Glutamatergic neuron (in vitro differentiated cells): ENCODE results near the gene TRIM24. TPM values are rescaled to one million over a fixed set of nuclear protein-coding genes. Genes with fewer than 3 reads are reported as not detected.
"Not testable (repeated sequence)": the region's sequence is repeated elsewhere in the genome, so short reads cannot be mapped to it uniquely, and the experiment has no call there.

Experiments used
- DNase-seq: peaks from one replicate; pipeline ENCODE4 v3.0.0; 2022
- H3K27ac Mint-ChIP-seq: one replicate; pipeline ENCODE4 v1.8.0; 2020; ENCODE audit warnings: mild to moderate bottlenecking, mixed read lengths, inconsistent platforms; ENCODE audit not compliant: unreplicated experiment
- H3K27me3 Mint-ChIP-seq: one replicate; pipeline ENCODE4 v1.8.0; 2020; ENCODE audit warnings: mild to moderate bottlenecking, moderate library complexity, mixed read lengths, inconsistent platforms; ENCODE audit not compliant: unreplicated experiment
- H3K36me3 Mint-ChIP-seq: one replicate; pipeline ENCODE4 v1.8.0; 2020; ENCODE audit warnings: mild to moderate bottlenecking, mixed read lengths, inconsistent platforms; ENCODE audit not compliant: unreplicated experiment
- H3K4me1 Mint-ChIP-seq: one replicate; pipeline ENCODE4 v1.8.0; 2020; ENCODE audit warnings: mild to moderate bottlenecking, low read depth, mixed read lengths, inconsistent platforms; ENCODE audit not compliant: unreplicated experiment
- H3K4me3 Mint-ChIP-seq: one replicate; pipeline ENCODE4 v1.8.0; 2020; ENCODE audit warnings: mild to moderate bottlenecking, mixed read lengths, inconsistent platforms; ENCODE audit not compliant: unreplicated experiment
- H3K9me3 Mint-ChIP-seq: one replicate; pipeline ENCODE4 v1.8.0; 2020; ENCODE audit warnings: mild to moderate bottlenecking, moderate library complexity, mixed read lengths, inconsistent platforms; ENCODE audit not compliant: unreplicated experiment
- long read RNA-seq: library from polyadenylated mRNA; unstranded; transcript quantifications from one replicate; pipeline ENCODE4 v2.0.0, GENCODE V29; 2020; ENCODE audit not compliant: unreplicated experiment
- total RNA-seq: library from RNA; stranded (reverse); fragmentation: NEBNext Ultra II Directional; extraction: Animal tissue kit (Norgen Biotek cat#: 25700); gene quantifications from one replicate; pipeline ENCODE4 v1.2.1, GENCODE V29; 2021; ENCODE audit not compliant: unreplicated experiment
- TF ChIP-seq, protein P1 (sequence below): fragments of 200-600 bp; sonication (generic); IDR thresholded peaks from one replicate; pipeline ENCODE4 v1.5.0; 2021; ENCODE audit not compliant: partially characterized antibody, unreplicated experiment

Gene TRIM24
- 85.6 TPM for total RNA-seq
- long read RNA-seq, partial matches to known transcripts: 5 of 7 reads
- long read RNA-seq, other reads (novel, unspliced or antisense): 2 of 7 reads

DNA sequence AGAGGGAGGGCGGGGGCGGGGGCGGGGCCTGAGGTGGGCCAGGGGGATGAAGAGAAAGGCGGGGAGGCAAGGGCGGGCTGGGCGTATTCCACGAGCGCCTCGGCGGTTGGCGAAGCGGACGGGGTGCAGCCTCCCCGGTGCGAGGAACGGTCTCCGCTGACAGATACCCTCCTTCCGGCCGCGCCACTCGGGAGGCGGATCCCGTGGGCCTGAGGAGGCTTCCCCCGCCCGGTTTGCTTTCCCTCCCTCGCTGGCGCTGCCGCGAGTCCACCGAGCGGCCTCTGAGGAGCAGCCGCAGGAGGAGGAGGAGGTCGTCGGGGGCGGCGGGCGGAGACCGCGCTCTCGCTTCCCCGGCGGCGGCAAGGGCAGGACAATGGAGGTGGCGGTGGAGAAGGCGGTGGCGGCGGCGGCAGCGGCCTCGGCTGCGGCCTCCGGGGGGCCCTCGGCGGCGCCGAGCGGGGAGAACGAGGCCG is at the start of gene TRIM24:
Gene TRIM24 (plus strand): TSS at position 84 of the 473 bp plus-strand sequence. CDS start 290 bp downstream, at position 374.
- DNase-seq: no peak
- H3K9me3 Mint-ChIP-seq: peaks cover 15% of the 10 kb centered on the region
- TF ChIP-seq, protein P1, sequence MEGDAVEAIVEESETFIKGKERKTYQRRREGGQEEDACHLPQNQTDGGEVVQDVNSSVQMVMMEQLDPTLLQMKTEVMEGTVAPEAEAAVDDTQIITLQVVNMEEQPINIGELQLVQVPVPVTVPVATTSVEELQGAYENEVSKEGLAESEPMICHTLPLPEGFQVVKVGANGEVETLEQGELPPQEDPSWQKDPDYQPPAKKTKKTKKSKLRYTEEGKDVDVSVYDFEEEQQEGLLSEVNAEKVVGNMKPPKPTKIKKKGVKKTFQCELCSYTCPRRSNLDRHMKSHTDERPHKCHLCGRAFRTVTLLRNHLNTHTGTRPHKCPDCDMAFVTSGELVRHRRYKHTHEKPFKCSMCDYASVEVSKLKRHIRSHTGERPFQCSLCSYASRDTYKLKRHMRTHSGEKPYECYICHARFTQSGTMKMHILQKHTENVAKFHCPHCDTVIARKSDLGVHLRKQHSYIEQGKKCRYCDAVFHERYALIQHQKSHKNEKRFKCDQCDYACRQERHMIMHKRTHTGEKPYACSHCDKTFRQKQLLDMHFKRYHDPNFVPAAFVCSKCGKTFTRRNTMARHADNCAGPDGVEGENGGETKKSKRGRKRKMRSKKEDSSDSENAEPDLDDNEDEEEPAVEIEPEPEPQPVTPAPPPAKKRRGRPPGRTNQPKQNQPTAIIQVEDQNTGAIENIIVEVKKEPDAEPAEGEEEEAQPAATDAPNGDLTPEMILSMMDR: no peak
- H3K27ac Mint-ChIP-seq: peak within 1 kb of the TSS; percentile 100
- H3K27me3 Mint-ChIP-seq: peaks cover 15% of the 10 kb centered on the region
- H3K4me3 Mint-ChIP-seq: peak within 1 kb of the TSS; percentile 100
- H3K4me1 Mint-ChIP-seq: peaks cover 14% of the 10 kb centered on the region
- no peaks in the 10 kb centered on the region for H3K36me3 Mint-ChIP-seq

DNA sequence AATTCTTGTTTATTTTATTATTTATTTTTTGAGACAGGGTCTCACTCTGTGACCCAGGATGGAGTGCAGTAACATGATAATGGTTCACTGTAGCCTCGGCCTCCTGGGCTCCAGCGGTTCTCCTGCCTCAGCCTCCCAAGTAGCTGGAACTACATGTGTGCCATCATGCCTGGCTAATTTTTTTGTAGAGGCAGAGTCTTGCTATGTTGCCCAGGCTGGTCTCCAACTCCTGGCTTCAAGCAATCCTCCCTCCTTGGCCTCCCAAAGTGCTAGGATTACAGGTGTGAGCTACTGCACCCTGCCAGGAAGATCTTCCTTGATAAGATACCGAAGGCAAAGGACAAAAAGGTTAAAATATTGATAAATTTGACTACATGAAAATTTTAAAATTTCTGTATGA is 48.0 kb upstream of the TRIM24 start:
- not testable (repeated sequence) for DNase-seq, H3K36me3 Mint-ChIP-seq, H3K9me3 Mint-ChIP-seq, H3K4me1 Mint-ChIP-seq, H3K4me3 Mint-ChIP-seq, H3K27me3 Mint-ChIP-seq, H3K27ac Mint-ChIP-seq

DNA sequence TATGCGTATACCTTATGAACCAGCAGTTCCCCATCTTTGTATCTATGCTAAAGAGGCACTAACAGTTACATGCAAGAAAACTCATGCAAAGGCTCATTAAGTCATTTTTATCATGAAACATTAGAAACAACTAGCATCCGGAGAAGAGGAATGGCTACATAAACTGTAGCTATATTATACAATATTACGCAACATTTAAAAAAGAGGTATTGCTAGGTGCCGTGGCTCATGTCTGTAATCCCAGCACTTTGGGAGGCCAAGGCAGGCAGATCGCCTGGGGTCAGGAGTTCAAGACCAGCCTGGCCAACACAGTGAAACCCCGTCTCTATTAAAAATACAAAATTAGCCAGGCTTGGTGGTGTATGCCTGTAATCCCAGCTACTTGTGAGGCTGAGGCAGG is 47.1 kb upstream of the TRIM24 start:
- not testable (repeated sequence) for H3K27me3 Mint-ChIP-seq, H3K4me3 Mint-ChIP-seq, DNase-seq, H3K9me3 Mint-ChIP-seq, H3K27ac Mint-ChIP-seq, H3K4me1 Mint-ChIP-seq, H3K36me3 Mint-ChIP-seq

DNA sequence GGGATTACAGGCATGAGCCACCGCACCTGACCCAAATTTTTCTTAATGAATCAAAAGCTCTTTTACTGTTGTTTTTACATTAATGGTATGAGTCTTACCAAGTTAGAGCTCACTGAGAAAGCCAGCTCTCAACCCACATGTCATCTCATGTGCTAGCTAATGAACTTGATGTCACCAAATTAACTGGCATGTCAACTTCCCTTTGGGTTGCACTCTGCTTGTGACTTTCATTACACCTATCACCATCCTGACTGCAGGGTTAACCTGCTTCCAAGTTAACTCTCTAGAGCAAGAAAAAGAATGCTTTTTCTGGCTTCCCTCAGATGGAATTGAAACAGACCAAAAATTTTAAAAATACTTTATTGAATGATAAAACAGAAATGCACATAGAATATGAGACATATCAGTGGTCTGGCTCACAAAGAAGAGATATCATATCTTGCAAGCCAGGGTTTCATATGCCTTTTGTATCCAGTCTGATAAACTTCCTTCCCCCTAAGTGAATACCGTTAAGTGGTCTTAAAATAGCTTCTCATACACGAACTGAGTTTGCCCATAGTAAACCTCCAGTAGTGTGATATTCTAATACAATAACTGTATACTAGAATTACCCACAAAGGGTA is 42.9 kb upstream of the TRIM24 start:
- Mint-ChIP-seq H3K9me3 (no peaks in the 10 kb centered on the region), H3K36me3 (no peaks in the 10 kb centered on the region), H3K4me3 (no peak overlapping the region), H3K4me1 (no peaks in the 10 kb centered on the region), H3K27me3 (no peaks in the 10 kb centered on the region), H3K27ac (no peak overlapping the region)
- DNase-seq: no peak
- TF ChIP-seq, protein P1: no peak

DNA sequence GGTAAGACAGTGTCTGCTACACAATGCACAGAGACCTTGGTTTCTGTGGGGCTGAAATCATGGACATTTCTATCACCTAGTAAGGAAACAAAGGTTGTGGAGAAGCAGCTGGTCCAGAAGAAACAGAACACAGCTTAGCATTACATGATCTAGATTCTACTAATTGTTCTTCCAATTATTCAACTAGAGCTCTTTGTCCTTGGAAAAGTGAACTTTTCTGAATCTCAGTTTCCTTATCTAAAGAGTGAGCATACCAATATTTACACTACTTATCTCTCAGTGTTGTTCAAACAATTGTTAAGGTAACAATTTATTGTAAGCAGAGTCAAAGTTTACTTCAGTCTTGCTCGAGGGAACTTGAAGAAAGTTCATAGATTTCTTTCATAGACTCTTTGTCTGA is 42.3 kb upstream of the TRIM24 start:
- TF ChIP-seq, protein P1: no peak
- no peaks in the 10 kb centered on the region for H3K9me3 Mint-ChIP-seq
- H3K36me3 Mint-ChIP-seq: no peaks in the 10 kb centered on the region
- no peak overlapping the region for H3K4me3 Mint-ChIP-seq
- H3K27ac Mint-ChIP-seq: no peak overlapping the region
- no peaks in the 10 kb centered on the region for H3K4me1 Mint-ChIP-seq
- DNase-seq: no peak
- H3K27me3 Mint-ChIP-seq: no peaks in the 10 kb centered on the region

DNA sequence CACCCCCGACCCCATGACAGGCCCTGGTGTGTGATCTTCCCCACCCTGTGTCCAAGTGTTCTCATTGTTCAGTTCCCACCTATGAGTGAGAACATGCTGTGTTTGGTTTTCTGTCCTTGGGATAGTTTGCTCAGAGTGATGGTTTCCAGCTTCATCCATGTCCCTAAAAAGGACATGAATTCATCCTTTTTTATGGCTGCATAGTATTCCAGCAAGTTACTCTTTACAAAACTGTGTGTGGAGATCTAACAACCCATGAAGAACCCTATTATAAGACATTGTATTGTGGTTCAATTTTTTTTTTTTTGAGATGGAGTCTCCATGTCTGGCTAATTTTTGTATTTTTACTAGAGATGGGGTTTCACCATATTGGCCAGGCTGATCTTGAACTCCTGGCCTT is 41.7 kb upstream of the TRIM24 start:
- DNase-seq, H3K27ac Mint-ChIP-seq, H3K4me1 Mint-ChIP-seq, H3K36me3 Mint-ChIP-seq, H3K4me3 Mint-ChIP-seq, H3K27me3 Mint-ChIP-seq, H3K9me3 Mint-ChIP-seq: not testable (repeated sequence)
